T-cell (primary cell): ENCODE data around the gene UBR3. TPM values are rescaled to one million over a fixed set of nuclear protein-coding genes. Genes with fewer than 3 reads are reported as not detected.
"Not testable (repeated sequence)": the region's sequence is repeated elsewhere in the genome, so short reads cannot be mapped to it uniquely, and the experiment has no call there.

Source experiments
- ATAC-seq, 4 experiments: fragments of 200-7000 bp in 3 of 4; fragments of 150-1000 bp in 1 of 4; cut with Tn5 transposase; replicated peaks in 1 of 4; 1 replicate in 3 of 4; 2 replicates in 1 of 4; pipeline ENCODE4 v1.10.0; 2021; ENCODE audit warnings: moderate library complexity in 3 of 4, mild to moderate bottlenecking in 2 of 4, moderate number of reproducible peaks in 1 of 4
- CTCF ChIA-PET, 2 donors: fragments of 300-600 bp; sonication (Branson Sonifier 250); formaldehyde crosslinking; loops; one replicate each; lab custom pipeline; 2022; ENCODE audit warnings: antibody characterized with exemption in 2 of 2; lab: Charles Lee
- POLR2A ChIA-PET, 2 donors: fragments of 300-600 bp; sonication (Branson Sonifier 250); formaldehyde crosslinking; loops; one replicate each; lab custom pipeline; 2022; ENCODE audit warnings: antibody characterized with exemption in 2 of 2; lab: Charles Lee
- DNase-seq, 35 experiments: peaks; one replicate each; pipeline versions ENCODE4 v3.0.0 to v3.0.0-alpha.2; 2013 to 2023
- H3K27ac ChIP-seq: one replicate; pipeline ENCODE4 v1.5.1; 2013; ENCODE audit warnings: low read length
- H3K27me3 ChIP-seq, 2 experiments: replicated peaks in 1 of 2; 1 replicate in 1 of 2; 2 replicates in 1 of 2; pipeline versions ENCODE4 v1.6.1 to v1.7.0; 2013; ENCODE audit warnings: low read length in 1 of 2, mixed read lengths in 1 of 2; ENCODE audit not compliant: control insufficient read depth in 2 of 2, insufficient read depth in 2 of 2; ENCODE audit errors: extremely low read depth in 1 of 2
- H3K36me3 ChIP-seq, 2 donors: 1 replicate in 1 of 2; 2 replicates in 1 of 2; pipeline versions ENCODE4 v1.6.1 to v1.7.0; 2013; ENCODE audit warnings: low read length in 1 of 2; ENCODE audit not compliant: control insufficient read depth in 2 of 2, insufficient read depth in 1 of 2; ENCODE audit errors: extremely low read depth in 1 of 2
- H3K4me1 ChIP-seq, 2 experiments: 1 replicate in 1 of 2; 2 replicates in 1 of 2; pipeline versions ENCODE4 v1.6.1 to v1.7.0; 2013; ENCODE audit warnings: low read length in 2 of 2, mixed read lengths in 1 of 2; ENCODE audit not compliant: insufficient read depth in 2 of 2, control insufficient read depth in 1 of 2; ENCODE audit errors: extremely low read depth in 1 of 2
- H3K4me3 ChIP-seq, 2 donors: 1 replicate in 1 of 2; 2 replicates in 1 of 2; pipeline versions ENCODE4 v1.5.1 to v1.7.0; 2013; ENCODE audit warnings: mild to moderate bottlenecking in 2 of 2, low read length in 1 of 2, moderate library complexity in 1 of 2; ENCODE audit not compliant: control insufficient read depth in 1 of 2; ENCODE audit errors: extremely low read depth in 1 of 2
- H3K9me3 ChIP-seq: 2 replicates; pipeline ENCODE4 v1.7.0; 2013
- H3K27ac Mint-ChIP-seq, 2 donors: one replicate each; pipeline ENCODE4 v1.8.0; 2020 to 2021; ENCODE audit warnings: mild to moderate bottlenecking in 2 of 2, mixed read lengths in 2 of 2
- H3K27me3 Mint-ChIP-seq, 2 donors: one replicate each; pipeline ENCODE4 v1.8.0; 2021 to 2022; ENCODE audit warnings: mixed read lengths in 2 of 2
- H3K36me3 Mint-ChIP-seq: one replicate; pipeline ENCODE4 v1.8.0; 2021; ENCODE audit warnings: mixed read lengths
- H3K4me1 Mint-ChIP-seq, 3 donors: one replicate each; pipeline ENCODE4 v1.8.0; 2020 to 2022; ENCODE audit warnings: mixed read lengths in 3 of 3, mild to moderate bottlenecking in 1 of 3
- H3K4me3 Mint-ChIP-seq, 3 donors: one replicate each; pipeline ENCODE4 v1.8.0; 2020 to 2022; ENCODE audit warnings: mild to moderate bottlenecking in 3 of 3, mixed read lengths in 3 of 3, moderate library complexity in 3 of 3
- H3K9me3 Mint-ChIP-seq, 3 donors: one replicate each; pipeline ENCODE4 v1.8.0; 2020 to 2022; ENCODE audit warnings: mixed read lengths in 3 of 3
- WGBS: methylation state at CpG from one replicate; pipeline ENCODE4 v1.1.5; 2013; ENCODE audit warnings: missing lambda C conversion rate; ENCODE audit not compliant: insufficient coverage; 5-methylcytosine and 5-hydroxymethylcytosine counted together
- total RNA-seq, 35 experiments: library from RNA in 6 of 35; stranded (reverse) in 6 of 35; fragments of 120-200 nt in 1 of 35; gene quantifications; one replicate each; pipeline versions ENCODE4 v1.2.1 to v1.2.4 and lab custom pipeline; 2013 to 2026

Gene UBR3
- total RNA-seq, 5 donors from 2014 or later (not counting 1 experiment from before 2014, with no cell fraction given), result 28.6 to 49.9 (median 31.3) TPM

DNA sequence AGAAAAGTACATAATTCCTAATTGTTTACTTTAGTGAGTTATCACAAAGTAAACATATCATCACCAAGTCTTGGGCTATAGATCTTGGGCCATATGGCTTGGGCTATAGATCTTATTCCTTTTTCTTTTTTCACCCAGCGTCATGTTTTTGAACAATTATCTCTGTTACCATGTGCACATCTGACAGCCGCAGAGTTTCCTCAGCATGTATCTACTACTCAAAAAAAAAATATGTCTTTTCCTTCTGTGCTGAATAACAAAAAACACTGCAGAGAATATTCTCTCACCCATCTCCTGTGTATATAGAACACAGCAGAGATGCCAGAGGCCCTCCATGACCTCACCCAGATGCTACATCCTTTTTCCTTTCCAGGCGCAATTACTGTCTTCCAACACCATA lies 274.5 kb downstream of the UBR3 start:
- Mint-ChIP-seq H3K27me3 (peaks cover 0 to 4% of the 10 kb centered on the region in 2 donors), H3K9me3 (no peaks in the 10 kb centered on the region), H3K27ac (no peak overlapping the region), H3K36me3 (no peaks in the 10 kb centered on the region), H3K4me1 (no peaks in the 10 kb centered on the region), H3K4me3 (no peak overlapping the region)
- POLR2A ChIA-PET, result no interaction called here
- Histone ChIP-seq H3K4me3 (no peak overlapping the region), H3K36me3 (no peaks in the 10 kb centered on the region), H3K4me1 (no peaks in the 10 kb centered on the region), H3K27ac (no peak overlapping the region), H3K9me3 (no peaks in the 10 kb centered on the region), H3K27me3 (peaks cover 0 to 4% of the 10 kb centered on the region in 2 experiments)
- CTCF ChIA-PET, result no interaction called here
- ATAC-seq, result no peak
- no peak for DNase-seq
- 90% methylated on average over 2 of the region's 3 CpGs for WGBS

DNA sequence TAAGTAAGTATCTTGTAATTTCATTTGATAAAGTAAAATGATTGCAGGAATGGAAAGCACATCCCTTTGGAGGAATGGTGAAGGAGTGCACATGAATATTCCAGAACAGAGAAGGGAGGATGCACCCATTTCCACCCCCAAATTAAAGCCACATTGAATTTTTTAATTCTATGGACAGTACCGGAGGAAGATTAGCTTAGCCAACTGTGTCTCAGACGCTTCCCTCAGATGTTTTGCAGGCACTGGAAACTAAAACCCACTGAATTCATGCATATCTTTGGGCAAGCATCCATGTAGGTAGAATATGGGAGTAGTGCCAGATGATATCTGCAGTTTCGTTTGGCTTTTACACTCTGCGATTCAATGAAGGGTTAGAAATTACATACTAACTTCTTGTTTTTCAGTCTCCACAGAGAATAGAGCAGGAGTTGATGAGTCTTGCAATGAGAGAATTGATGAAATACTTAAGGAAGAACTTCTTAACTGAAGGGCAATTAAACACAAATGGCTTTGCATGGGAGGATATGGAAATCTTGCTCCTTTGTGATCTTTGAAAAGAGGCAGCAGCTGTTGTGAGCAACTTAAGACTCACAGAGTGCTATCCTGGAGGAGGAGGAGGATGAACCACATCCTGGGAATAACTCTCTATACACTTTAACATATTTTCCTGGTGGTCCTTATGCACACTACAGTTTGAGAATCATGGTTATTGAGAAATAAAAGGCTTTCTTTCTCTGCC lies 279.0 kb downstream of the UBR3 start:
- Mint-ChIP-seq H3K9me3 (no peaks in the 10 kb centered on the region), H3K27ac (no peak overlapping the region), H3K4me3 (no peak overlapping the region), H3K27me3 (peaks cover 4% of the 10 kb centered on the region in 2 donors), H3K4me1 (no peaks in the 10 kb centered on the region), H3K36me3 (no peaks in the 10 kb centered on the region)
- DNase-seq (no peak), ATAC-seq (no peak)
- POLR2A ChIA-PET, result no interaction called here
- peaks cover 0 to 4% of the 10 kb centered on the region in 2 experiments for H3K27me3 ChIP-seq
- no CpG with 5 or more reads among the region's 4 CpGs for WGBS
- H3K4me3 ChIP-seq, result no peak overlapping the region
- CTCF ChIA-PET, result no interaction called here
- H3K4me1 ChIP-seq, result no peaks in the 10 kb centered on the region
- H3K27ac ChIP-seq, result no peak overlapping the region
- no peaks in the 10 kb centered on the region for H3K36me3 ChIP-seq
- H3K9me3 ChIP-seq, result no peaks in the 10 kb centered on the region

DNA sequence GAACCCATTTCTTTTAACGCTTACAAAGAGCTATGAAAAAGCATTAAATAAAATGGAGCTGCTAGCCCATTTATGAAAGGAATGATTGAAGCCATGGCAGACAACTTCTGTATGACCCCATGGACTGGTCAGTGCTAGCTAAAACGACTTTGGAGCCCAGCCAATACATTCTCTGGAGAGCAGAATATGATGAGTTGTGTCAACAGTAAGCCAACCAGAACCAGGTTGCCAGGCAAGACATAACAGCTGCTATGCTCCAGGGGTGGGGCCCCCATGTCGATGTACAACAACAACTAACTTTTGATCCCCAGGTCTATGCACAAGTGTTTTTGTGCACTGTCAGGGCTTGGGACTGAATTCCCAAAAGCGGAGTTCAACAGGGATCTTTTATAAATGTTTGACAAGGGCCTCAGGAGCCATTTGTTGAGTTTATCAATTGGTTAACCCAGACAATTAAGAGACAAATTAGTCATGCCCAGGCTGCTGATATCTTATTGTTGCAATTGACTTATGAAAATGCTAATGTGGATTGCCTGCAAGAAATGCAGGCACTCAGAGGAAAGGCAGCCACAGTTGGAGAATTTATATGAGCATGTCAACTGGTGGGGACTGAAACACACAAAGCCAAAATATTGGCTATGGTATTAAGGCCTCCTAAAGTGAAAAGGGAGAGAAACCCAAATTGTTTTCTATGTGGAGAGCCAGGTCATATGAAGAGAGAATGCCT lies 286.1 kb downstream of the UBR3 start:
- Histone ChIP-seq H3K9me3 (no peaks in the 10 kb centered on the region), H3K4me3 (no peak overlapping the region), H3K27ac (no peak overlapping the region), H3K36me3 (no peaks in the 10 kb centered on the region), H3K27me3 (peaks cover 0 to 4% of the 10 kb centered on the region in 2 experiments), H3K4me1 (no peaks in the 10 kb centered on the region)
- no peak overlapping the region for H3K4me3 Mint-ChIP-seq
- CTCF ChIA-PET, result no interaction called here
- no peaks in the 10 kb centered on the region for H3K36me3 Mint-ChIP-seq
- H3K4me1 Mint-ChIP-seq, result no peaks in the 10 kb centered on the region
- H3K27ac Mint-ChIP-seq, result no peak overlapping the region
- 71% methylated on average over 3 of the region's 4 CpGs for WGBS
- POLR2A ChIA-PET, result no interaction called here
- H3K27me3 Mint-ChIP-seq, result peaks cover 3 to 20% of the 10 kb centered on the region in 2 donors
- ATAC-seq (no peak), DNase-seq (no peak)
- peaks cover 4 to 7% (median 5%) of the 10 kb centered on the region in 3 donors for H3K9me3 Mint-ChIP-seq

DNA sequence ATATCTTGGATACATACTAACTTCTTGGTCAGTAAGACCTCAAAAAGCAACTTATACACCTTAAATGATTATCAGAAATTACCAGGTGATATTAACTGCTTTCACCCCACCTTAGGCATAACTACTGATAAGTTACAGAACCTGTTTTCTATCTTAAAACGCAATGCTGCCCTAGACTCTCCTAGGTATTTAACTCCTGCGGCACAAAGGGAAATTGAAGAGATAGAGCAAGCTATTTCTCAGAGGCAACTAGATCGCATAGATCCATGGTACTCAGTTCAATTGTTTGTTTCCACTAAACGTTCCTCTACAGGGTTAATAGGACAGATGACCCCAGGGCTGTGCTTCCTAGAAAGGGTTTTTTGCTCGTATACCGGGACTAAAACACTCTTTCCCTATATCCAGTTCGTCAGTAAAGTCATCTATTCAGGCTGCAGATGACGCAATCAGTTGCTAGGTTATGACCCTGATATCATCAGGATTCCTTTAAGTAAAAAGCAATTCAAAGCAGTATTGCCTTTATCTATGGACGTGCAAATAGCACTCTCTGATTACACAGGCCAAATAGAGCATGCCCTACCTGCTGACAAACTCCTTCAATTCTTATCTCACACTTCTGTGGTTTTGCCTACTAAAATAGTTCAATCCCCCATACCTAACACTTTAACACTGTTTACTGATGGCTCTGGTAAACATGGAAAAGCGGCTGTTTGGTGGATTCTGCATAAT lies 288.4 kb downstream of the UBR3 start:
- ChIA-PET CTCF (no interaction called here), POLR2A (no interaction called here)
- Histone ChIP-seq H3K4me1 (no peaks in the 10 kb centered on the region), H3K27ac (no peak overlapping the region), H3K27me3 (peaks cover 0 to 4% of the 10 kb centered on the region in 2 experiments), H3K9me3 (no peaks in the 10 kb centered on the region), H3K4me3 (no peak overlapping the region), H3K36me3 (no peaks in the 10 kb centered on the region)
- no peak for ATAC-seq
- Mint-ChIP-seq H3K27ac (no peak overlapping the region), H3K4me1 (no peaks in the 10 kb centered on the region), H3K36me3 (no peaks in the 10 kb centered on the region), H3K27me3 (peaks cover 3 to 21% of the 10 kb centered on the region in 2 donors), H3K4me3 (no peak overlapping the region), H3K9me3 (peaks cover 4 to 9% (median 5%) of the 10 kb centered on the region in 3 donors)
- 74% methylated on average over 7 of the region's 10 CpGs for WGBS
- no peak for DNase-seq

DNA sequence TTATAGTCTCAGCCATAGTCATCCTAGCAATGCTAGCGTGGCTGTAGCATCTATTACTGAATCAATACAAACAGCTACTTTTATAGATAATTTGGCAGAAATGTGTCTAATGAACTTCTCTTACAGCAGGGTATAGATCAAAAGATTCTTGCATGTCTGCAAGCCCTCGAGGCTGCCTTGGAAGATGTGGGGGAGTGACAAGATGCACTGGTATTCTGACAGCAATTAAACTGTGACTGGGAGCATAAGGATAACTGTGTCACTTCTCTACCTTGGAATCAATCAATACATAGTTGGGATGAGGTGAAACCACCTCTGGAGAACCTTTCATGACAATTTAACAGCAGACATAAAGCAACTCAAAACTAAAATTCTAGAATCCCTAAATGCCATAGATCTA lies 291.4 kb downstream of the UBR3 start:
- Mint-ChIP-seq H3K4me1 (no peaks in the 10 kb centered on the region), H3K27me3 (peaks cover 4 to 18% of the 10 kb centered on the region in 2 donors), H3K9me3 (peaks cover 4 to 9% (median 5%) of the 10 kb centered on the region in 3 donors), H3K27ac (no peak overlapping the region), H3K4me3 (no peak overlapping the region), H3K36me3 (no peaks in the 10 kb centered on the region)
- WGBS, result no CpG with 5 or more reads among the region's 2 CpGs
- Histone ChIP-seq H3K27me3 (peaks cover 0 to 4% of the 10 kb centered on the region in 2 experiments), H3K4me1 (no peaks in the 10 kb centered on the region), H3K27ac (no peak overlapping the region), H3K36me3 (no peaks in the 10 kb centered on the region), H3K4me3 (no peak overlapping the region), H3K9me3 (no peaks in the 10 kb centered on the region)
- DNase-seq (no peak), ATAC-seq (no peak)
- ChIA-PET POLR2A (no interaction called here), CTCF (no interaction called here)

DNA sequence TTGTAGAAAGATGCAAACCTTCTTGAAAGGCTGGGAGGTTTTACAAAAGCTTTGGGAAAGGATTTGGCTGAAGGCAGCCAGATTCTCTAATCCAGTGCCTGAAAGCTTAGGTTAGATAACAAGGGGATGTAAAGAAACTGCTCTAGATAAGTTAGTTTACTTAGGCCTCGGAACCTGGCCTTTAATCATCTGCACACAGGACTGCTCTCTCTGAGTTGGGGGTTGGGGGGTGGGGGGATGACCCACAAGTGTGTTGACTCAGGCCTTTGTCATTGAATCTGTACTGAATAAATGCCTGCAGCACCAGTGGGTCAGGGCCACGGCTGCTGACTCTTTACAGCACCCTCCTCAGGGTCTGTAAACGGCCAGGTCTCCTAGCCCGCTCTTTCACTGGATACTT lies 292.1 kb downstream of the UBR3 start:
- H3K27me3 Mint-ChIP-seq, result peaks cover 4 to 13% of the 10 kb centered on the region in 2 donors
- H3K4me3 ChIP-seq, H3K27ac Mint-ChIP-seq, POLR2A ChIA-PET, H3K36me3 ChIP-seq, H3K4me3 Mint-ChIP-seq, H3K4me1 ChIP-seq, H3K27ac ChIP-seq, H3K27me3 ChIP-seq, CTCF ChIA-PET, ATAC-seq, H3K9me3 Mint-ChIP-seq, H3K9me3 ChIP-seq, H3K4me1 Mint-ChIP-seq, DNase-seq, H3K36me3 Mint-ChIP-seq: not testable (repeated sequence)
- 88% methylated on average over 4 of the region's 4 CpGs for WGBS
